Islet precursor cell (in vitro differentiated cells): Measurements from ENCODE around the gene TEX53.

Source experiments
- DNase-seq: peaks from one replicate; pipeline ENCODE4 v3.0.0-alpha.2; 2018

The TEX53 gene

DNA sequence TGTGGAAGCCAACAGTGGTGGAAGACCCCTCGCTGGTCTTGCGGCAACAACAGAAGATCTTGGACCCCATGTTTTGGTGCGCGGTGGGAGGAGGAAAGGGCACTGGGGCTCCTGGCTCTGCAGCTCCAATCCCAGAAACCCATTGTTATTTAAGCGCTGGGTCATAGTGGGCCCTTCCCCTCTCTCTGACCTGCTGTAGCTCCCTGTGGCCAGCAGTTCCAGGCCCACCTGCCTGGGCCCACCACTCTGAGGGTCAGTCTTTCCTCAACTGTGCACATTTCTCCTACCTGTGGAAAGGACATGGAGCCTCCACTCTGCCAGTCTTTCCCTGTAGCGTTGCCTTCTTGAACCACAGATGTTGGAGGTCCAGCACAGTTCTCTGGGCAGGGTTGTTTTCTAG, at the start of gene TEX53:
Gene TEX53 (minus strand): TSS at position 101 of the 400 bp plus-strand sequence. CDS start 31 bp downstream, at position 70.
- DNase-seq = no peak

- DNase-seq = no peak
Measured at GRCh38 chr9:114706711-114707110, 49.1 kb upstream of the TEX53 start.

- DNase-seq = no peak
Measured at GRCh38 chr9:114701988-114702387, 44.4 kb upstream of the TEX53 start.

DNA sequence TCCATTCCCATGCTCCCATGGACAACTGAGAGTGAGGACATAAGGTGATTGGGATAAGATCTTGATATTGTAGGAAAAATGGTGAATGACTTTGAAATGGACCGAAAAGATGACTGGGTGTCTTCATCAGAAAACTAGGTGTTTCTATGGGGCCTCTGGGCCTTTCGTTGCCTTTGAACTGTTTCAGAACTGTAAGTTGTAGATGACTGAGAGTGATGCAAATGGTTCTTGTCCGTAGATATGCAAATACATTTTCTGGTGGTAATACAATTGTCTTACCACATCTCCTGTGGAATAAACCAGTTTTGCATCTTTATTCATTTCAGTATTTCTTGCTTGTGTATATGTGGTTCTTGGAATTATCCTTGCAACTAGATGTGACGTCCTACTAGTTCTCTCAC, 40.3 kb upstream of the TEX53 start:
- DNase-seq = no peak

DNA sequence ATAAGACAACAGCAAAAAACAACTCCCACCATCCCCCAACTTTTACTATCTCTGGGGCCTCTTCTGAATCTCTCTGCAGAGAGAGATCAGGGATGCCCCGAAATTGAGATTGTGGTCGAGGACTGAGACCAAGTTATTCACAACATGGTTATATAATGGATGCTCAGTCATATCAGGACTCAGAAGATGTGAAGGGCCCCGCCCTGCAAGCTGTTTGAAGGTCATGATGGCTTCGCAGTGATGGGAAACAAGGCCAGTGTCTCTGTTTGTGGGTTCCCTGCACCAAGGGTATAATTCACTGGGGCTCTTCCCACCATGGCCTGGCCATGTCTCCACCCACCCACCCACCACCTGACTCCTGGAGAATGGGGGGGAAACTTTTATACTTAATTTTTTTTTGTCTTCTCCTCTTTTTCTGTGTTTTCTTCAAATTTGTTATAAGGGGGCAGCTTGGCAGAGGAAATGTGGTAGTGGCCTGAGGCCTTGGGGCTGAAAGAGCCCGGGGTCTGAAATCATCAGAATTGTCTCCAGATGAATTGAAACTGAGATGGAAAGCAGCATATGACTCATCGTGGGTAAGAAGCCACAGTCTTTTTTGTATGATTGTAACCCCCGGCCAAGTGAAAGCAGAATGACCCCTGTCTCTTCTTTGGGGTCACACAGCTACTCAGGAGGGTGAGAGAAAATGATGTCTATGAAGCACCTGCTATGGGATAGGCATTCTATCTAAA, 39.4 kb upstream of the TEX53 start:
- DNase-seq = no peak

GRCh38 chr9:114695948-114696347, 38.3 kb upstream of the TEX53 start:
- no peak for DNase-seq

DNA sequence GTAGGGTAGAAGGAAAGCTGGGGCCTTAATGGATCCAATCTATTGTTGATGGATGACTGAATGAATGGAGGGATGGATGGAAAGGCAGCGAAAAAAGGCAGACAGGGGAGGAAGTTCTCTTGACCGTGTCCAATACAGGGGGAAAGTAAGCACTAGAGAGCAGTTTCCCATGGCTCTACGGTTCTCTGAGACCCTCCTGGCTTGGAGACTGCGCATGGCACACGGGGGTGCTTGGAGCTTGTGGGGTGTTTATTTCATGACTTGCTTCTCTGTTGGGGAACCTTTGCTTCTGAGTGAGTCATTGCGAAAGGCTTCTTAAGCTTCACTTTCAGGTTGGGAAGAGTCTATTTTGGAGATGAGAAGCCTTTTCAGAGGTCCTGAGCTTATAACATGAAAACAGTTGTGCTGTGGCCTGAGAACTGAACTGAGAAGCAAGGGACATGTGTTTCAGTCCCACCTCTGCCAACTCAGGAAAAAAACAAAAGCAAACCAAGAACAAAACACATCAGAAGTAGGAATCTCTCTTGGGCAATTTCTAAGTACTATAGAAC, 37.2 kb upstream of the TEX53 start:
- DNase-seq = no peak

DNA sequence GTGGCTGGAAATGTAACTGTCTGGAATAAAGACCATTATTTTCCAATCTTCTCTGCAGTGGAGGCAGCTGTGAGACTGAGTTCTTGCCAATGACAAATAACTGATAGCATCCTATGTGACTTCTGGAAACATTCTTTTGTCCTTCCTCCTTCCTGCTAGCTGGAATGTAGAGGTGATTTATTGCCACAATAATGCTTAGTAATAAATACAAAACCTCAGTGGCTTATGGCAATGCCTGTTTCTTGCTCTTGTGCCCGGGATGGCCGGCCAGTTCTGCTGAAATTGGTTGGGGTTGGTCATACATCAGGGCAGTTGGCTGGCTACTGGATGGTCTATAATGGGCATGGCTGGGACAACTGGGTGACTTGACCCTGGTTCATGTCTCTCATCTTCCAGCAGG, 36.5 kb upstream of the TEX53 start:
- no peak for DNase-seq

- peak; percentile 67 for DNase-seq
Measured at GRCh38 chr9:114693248-114693855, 35.7 kb upstream of the TEX53 start.

- DNase-seq = no peak
Measured at GRCh38 chr9:114691956-114692295, 34.3 kb upstream of the TEX53 start.

DNA sequence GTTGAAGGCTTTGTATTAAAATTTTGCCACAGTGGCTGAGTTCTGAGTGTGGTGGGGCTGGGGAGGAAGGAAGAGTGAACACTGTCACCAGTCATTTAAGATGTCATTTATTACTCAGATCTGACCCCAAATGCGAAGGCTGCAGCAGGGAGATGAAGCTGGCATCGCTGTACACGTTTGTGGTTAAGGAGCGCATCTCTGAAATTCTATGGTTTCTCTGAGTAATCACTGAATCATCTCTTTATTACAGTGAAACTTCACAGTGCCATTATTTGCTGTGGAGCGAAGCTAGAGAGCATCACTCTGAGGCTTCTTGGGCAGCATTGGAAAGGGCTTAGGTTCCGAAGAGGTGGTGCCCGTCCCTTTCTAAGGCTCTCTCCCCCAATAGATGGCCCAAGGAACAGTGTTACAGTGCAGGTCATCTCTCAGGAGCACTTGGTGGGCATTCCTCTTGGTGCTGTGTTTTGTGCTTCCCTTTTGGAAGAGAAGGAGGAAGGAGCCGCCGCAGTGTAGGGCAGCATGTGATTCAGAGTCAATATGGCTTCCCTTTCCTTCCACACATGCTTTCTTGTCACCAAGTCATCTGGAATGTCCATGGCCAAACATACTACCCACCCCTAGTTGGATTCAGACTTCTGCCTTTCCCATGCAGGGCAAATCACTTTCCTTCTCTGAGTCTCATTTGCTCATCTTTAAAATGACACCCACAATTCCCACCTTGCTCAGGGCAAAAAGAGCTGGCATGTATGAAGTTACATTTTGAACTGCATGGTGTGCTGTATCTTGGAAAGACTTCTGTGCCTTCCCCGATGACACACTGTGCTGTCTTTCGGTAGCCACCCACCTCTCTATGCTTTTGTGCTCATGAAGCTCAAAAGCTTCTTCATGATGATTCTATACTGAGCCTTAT, 33.7 kb upstream of the TEX53 start:
- peak; percentile 70 for DNase-seq

GRCh38 chr9:114690308-114690707, 32.7 kb upstream of the TEX53 start:
- DNase-seq = no peak

DNA sequence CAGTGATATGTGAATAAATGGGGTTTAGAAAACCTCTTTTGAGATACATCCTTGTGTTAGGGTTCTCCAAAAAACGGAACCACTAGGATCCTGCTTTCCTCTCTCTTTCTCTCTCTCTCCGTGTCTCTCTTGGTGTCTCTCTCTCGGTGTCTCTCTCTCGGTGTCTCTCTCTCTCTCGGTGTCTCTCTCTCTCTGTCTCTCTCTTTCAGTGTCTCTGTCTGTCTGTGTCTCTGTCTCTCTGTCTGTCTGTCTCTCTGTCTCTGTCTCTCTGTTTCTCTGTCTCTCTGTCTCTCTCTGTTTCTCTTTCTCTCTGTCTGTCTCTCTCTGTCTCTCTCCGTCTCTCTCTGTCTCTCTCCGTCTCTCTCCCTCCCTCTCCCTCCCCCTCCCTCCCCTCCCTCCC, 32.2 kb upstream of the TEX53 start:
- DNase-seq = no peak

GRCh38 chr9:114688909-114689610, 31.5 kb upstream of the TEX53 start:
- no peak for DNase-seq

DNA sequence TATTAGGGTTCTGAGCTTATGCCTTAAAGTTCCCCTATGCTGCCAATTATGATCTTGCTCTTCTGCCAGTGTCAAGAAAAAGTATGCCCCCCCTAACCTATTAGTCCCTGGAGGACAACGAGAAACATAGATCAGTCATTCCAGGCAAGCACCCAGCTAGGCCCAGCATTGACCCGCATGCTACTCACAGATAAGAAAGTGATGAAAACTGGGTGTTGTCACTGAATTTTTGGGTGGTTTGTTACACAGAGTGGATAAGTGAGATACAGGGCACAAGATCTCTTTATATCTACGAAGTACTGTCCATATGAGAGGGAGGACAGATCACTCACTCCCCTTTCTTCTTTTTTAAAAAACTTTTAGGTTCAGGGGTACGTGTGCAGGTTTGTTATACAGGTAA, 30.8 kb upstream of the TEX53 start:
- DNase-seq = no peak

- DNase-seq = no peak
Measured at GRCh38 chr9:114687034-114687433, 29.4 kb upstream of the TEX53 start.

DNA sequence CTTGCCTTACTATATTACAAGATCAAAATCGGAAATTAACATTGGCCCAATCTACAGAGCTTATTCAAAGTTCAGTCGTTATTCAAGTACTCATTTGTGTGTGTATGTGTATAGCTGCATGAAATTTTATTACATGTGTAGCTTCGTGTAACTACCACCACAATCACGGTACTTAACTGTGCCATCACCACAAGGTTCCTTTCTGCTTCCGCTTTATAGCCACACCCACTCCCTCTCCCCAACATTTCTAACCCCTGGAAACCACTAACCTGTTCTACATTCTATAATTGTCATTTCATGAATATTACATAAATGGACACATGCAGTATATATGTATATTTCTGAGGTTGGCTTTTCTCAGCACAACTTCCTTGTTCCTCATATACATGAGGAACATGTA, 28.3 kb upstream of the TEX53 start:
- DNase-seq = no peak

GRCh38 chr9:114684036-114684435, 26.4 kb upstream of the TEX53 start:
- DNase-seq = no peak

- DNase-seq = no peak
Measured at GRCh38 chr9:114682846-114683245, 25.2 kb upstream of the TEX53 start.

GRCh38 chr9:114681594-114682332, 24.2 kb upstream of the TEX53 start, which contains the start of gene TEX48:
Gene TEX48 (minus strand): TSS chr9:114682192. CDS start chr9:114671723, 10,469 bp downstream.
- peak; percentile 79 for DNase-seq

DNA sequence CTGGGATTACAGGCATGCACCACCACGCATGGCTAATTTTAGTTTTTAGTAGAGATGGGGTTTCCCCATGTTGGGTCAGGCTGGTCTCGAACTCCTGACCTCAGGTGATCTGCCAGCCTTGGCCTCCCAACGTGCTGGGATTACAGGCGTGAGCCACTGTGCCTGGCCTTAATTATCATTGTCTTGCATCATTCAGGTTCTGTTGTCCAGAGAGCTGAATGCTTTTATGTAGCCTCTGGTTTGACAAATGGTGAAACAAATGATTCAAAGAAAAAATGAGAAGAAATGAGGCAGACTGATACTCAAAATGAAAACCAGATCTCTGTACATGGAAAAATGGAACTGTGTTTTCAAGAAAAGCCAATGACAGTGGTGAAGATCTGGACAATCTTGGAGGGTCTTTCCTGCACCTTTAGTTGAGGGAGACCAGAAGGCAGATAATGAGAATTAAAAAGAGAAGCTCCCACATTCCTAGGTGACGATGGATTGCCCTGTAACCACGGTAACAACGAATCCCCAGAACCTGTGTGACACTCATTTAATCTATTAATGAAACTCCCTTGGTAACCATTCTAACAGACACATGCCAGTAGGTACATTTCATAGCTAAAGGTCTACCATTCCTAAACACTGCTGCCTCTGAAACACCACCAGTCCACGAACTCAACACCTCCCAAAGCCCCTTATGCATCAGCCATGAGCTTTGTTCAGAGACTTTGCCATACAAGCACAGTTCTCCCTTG, 22.8 kb upstream of the TEX53 start:
- no peak for DNase-seq
